ENCODE data around the gene FUBP3.
A peak's percentile ranks its signal among the peaks of the same experiment; 100 is the strongest.

The FUBP3 gene

GRCh38 chr9:130660683-130661450 is 81.5 kb downstream of the FUBP3 start:
- no peaks in the 10 kb centered on the region; the same call in 1 of the 2 replicates for H3K4me1 ChIP-seq (ENCODE audit: insufficient read depth, low read length)
- no peak overlapping the region for H3K27ac ChIP-seq (ENCODE audit: low read length)
- no peak overlapping the region for H3K9ac ChIP-seq (ENCODE audit: low read depth, low read length)
- no peaks in the 10 kb centered on the region for H3K36me3 ChIP-seq (ENCODE audit: insufficient read depth, low read depth, low read length)
- peak overlapping the region; percentile 46; the same call in 1 of the 2 replicates for H3K4me3 ChIP-seq (ENCODE audit: low read length)
- H3K9me3 ChIP-seq (ENCODE audit: insufficient read depth, low read depth, low read length): peaks cover 11% of the 10 kb centered on the region
- H3K27me3 ChIP-seq (ENCODE audit: insufficient read depth, low read length): peaks cover 100% of the 10 kb centered on the region

GRCh38 chr9:130661451-130662098 is 82.2 kb downstream of the FUBP3 start:
- Histone ChIP-seq H3K36me3 (ENCODE audit: insufficient read depth, low read depth, low read length) (no peaks in the 10 kb centered on the region), H3K9me3 (ENCODE audit: insufficient read depth, low read depth, low read length) (peaks cover 11% of the 10 kb centered on the region), H3K4me3 (ENCODE audit: low read length) (peak overlapping the region; percentile 29; the same call in 1 of the 2 replicates), H3K9ac (ENCODE audit: low read depth, low read length) (no peak overlapping the region), H3K4me1 (ENCODE audit: insufficient read depth, low read length) (no peaks in the 10 kb centered on the region; the same call in 1 of the 2 replicates), H3K27me3 (ENCODE audit: insufficient read depth, low read length) (peaks cover 100% of the 10 kb centered on the region), H3K27ac (ENCODE audit: low read length) (no peak overlapping the region)

- peaks cover 17% of the 10 kb centered on the region for H3K9me3 ChIP-seq (ENCODE audit: insufficient read depth, low read depth, low read length)
- H3K27me3 ChIP-seq (ENCODE audit: insufficient read depth, low read length): peaks cover 100% of the 10 kb centered on the region
- no peaks in the 10 kb centered on the region for H3K36me3 ChIP-seq (ENCODE audit: insufficient read depth, low read depth, low read length)
- H3K4me3 ChIP-seq (ENCODE audit: low read length): no peak overlapping the region; the same call in 1 of the 2 replicates
- H3K4me1 ChIP-seq (ENCODE audit: insufficient read depth, low read length): no peaks in the 10 kb centered on the region; the same call in 1 of the 2 replicates
- no peak overlapping the region for H3K9ac ChIP-seq (ENCODE audit: low read depth, low read length)
- no peak overlapping the region for H3K27ac ChIP-seq (ENCODE audit: low read length)
Measured at GRCh38 chr9:130662099-130662969, 83.0 kb downstream of the FUBP3 start.

GRCh38 chr9:130662970-130663257 is 83.5 kb downstream of the FUBP3 start:
- Histone ChIP-seq H3K27me3 (ENCODE audit: insufficient read depth, low read length) (peaks cover 100% of the 10 kb centered on the region), H3K4me1 (ENCODE audit: insufficient read depth, low read length) (no peaks in the 10 kb centered on the region; the same call in 1 of the 2 replicates), H3K27ac (ENCODE audit: low read length) (no peak overlapping the region), H3K9ac (ENCODE audit: low read depth, low read length) (no peak overlapping the region), H3K36me3 (ENCODE audit: insufficient read depth, low read depth, low read length) (no peaks in the 10 kb centered on the region), H3K4me3 (ENCODE audit: low read length) (no peak overlapping the region; the same call in 1 of the 2 replicates), H3K9me3 (ENCODE audit: insufficient read depth, low read depth, low read length) (peaks cover 17% of the 10 kb centered on the region)

- Histone ChIP-seq H3K9ac (ENCODE audit: low read depth, low read length) (no peak overlapping the region), H3K4me3 (ENCODE audit: low read length) (peak overlapping the region; percentile 53; the same call in 1 of the 2 replicates), H3K9me3 (ENCODE audit: insufficient read depth, low read depth, low read length) (peaks cover 17% of the 10 kb centered on the region), H3K4me1 (ENCODE audit: insufficient read depth, low read length) (no peaks in the 10 kb centered on the region; the same call in 1 of the 2 replicates), H3K27ac (ENCODE audit: low read length) (no peak overlapping the region), H3K27me3 (ENCODE audit: insufficient read depth, low read length) (peaks cover 100% of the 10 kb centered on the region), H3K36me3 (ENCODE audit: insufficient read depth, low read depth, low read length) (no peaks in the 10 kb centered on the region)
Measured at GRCh38 chr9:130663258-130663976, 84.0 kb downstream of the FUBP3 start.

GRCh38 chr9:130663977-130664250 is 84.5 kb downstream of the FUBP3 start:
- no peak overlapping the region for H3K27ac ChIP-seq (ENCODE audit: low read length)
- no peaks in the 10 kb centered on the region; the same call in 1 of the 2 replicates for H3K4me1 ChIP-seq (ENCODE audit: insufficient read depth, low read length)
- H3K9me3 ChIP-seq (ENCODE audit: insufficient read depth, low read depth, low read length): peaks cover 14% of the 10 kb centered on the region
- H3K9ac ChIP-seq (ENCODE audit: low read depth, low read length): no peak overlapping the region
- H3K36me3 ChIP-seq (ENCODE audit: insufficient read depth, low read depth, low read length): no peaks in the 10 kb centered on the region
- H3K27me3 ChIP-seq (ENCODE audit: insufficient read depth, low read length): peaks cover 100% of the 10 kb centered on the region
- H3K4me3 ChIP-seq (ENCODE audit: low read length): peak overlapping the region; percentile 53; the same call in 1 of the 2 replicates

GRCh38 chr9:130664251-130665028 is 85.1 kb downstream of the FUBP3 start, which contains the start of gene PRDM12:
PRDM12 (plus strand) TSS chr9:130664594; CDS start chr9:130664654, 60 bp downstream.
- H3K9ac ChIP-seq (ENCODE audit: low read depth, low read length): no peak within 1 kb of the TSS
- peaks cover 96% of the 10 kb centered on the region for H3K27me3 ChIP-seq (ENCODE audit: insufficient read depth, low read length)
- peak within 1 kb of the TSS; percentile 53; the same call in 1 of the 2 replicates for H3K4me3 ChIP-seq (ENCODE audit: low read length)
- no peaks in the 10 kb centered on the region; the same call in 1 of the 2 replicates for H3K4me1 ChIP-seq (ENCODE audit: insufficient read depth, low read length)
- H3K9me3 ChIP-seq (ENCODE audit: insufficient read depth, low read depth, low read length): peaks cover 11% of the 10 kb centered on the region
- no peak within 1 kb of the TSS for H3K27ac ChIP-seq (ENCODE audit: low read length)
- H3K36me3 ChIP-seq (ENCODE audit: insufficient read depth, low read depth, low read length): no peaks in the 10 kb centered on the region

GRCh38 chr9:130665029-130665430 is 85.7 kb downstream of the FUBP3 start:
- H3K9me3 ChIP-seq (ENCODE audit: insufficient read depth, low read depth, low read length): peaks cover 11% of the 10 kb centered on the region
- no peaks in the 10 kb centered on the region for H3K36me3 ChIP-seq (ENCODE audit: insufficient read depth, low read depth, low read length)
- no peak overlapping the region for H3K9ac ChIP-seq (ENCODE audit: low read depth, low read length)
- peak overlapping the region; percentile 53; the same call in 1 of the 2 replicates for H3K4me3 ChIP-seq (ENCODE audit: low read length)
- H3K4me1 ChIP-seq (ENCODE audit: insufficient read depth, low read length): no peaks in the 10 kb centered on the region; the same call in 1 of the 2 replicates
- no peak overlapping the region for H3K27ac ChIP-seq (ENCODE audit: low read length)
- peaks cover 94% of the 10 kb centered on the region for H3K27me3 ChIP-seq (ENCODE audit: insufficient read depth, low read length)

GRCh38 chr9:130665431-130666392 is 86.3 kb downstream of the FUBP3 start:
- Histone ChIP-seq H3K9ac (ENCODE audit: low read depth, low read length) (no peak overlapping the region), H3K36me3 (ENCODE audit: insufficient read depth, low read depth, low read length) (no peaks in the 10 kb centered on the region), H3K4me3 (ENCODE audit: low read length) (peak overlapping the region; percentile 21; the same call in 1 of the 2 replicates), H3K4me1 (ENCODE audit: insufficient read depth, low read length) (no peaks in the 10 kb centered on the region; the same call in 1 of the 2 replicates), H3K9me3 (ENCODE audit: insufficient read depth, low read depth, low read length) (peaks cover 11% of the 10 kb centered on the region), H3K27ac (ENCODE audit: low read length) (no peak overlapping the region), H3K27me3 (ENCODE audit: insufficient read depth, low read length) (peaks cover 94% of the 10 kb centered on the region)

Data from iPS-20b (cell line).